Measurements from ENCODE around the gene LMCD1.

Gene LMCD1

DNA sequence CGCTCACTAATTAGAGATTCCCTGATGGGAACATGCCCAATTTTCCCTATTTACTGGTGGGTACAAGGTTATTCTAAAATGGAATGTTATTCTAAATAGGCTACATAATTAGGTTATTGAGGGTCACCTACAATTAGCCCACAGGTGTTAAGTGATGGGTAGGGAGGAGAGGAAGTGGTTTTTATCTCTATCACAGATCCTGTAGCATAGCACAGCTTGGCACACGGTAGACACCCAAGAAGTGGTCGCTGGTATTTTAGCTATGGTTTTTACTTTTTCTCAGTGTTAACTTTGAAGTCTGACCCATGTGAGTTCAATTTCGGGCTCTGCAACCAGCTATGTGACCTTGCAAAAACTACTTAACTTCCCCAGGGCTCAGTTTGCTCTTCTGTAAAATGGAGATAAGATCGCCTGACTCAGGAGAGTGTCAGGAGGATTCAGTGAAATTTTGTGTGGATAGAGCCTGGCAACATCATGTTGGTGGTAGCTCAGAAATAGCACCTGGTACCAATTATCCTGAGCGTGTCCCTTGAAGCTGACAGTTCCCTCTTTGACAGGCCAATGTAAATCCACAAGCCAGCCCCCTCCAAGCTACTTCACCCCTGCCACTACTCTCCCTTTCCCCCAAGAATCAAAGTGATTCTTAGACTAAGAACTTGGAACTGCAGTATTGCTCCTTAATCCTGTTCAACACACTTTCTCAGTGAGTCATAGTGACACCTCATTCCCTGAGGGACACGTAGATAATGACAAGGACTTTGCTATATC is 8.7 kb upstream of the LMCD1 start:
- H3K27me3 ChIP-seq (replicated peaks; ENCODE audit: control insufficient read depth, insufficient read depth, low read length): no peaks in the 10 kb centered on the region
- TF ChIP-seq, protein P1, sequence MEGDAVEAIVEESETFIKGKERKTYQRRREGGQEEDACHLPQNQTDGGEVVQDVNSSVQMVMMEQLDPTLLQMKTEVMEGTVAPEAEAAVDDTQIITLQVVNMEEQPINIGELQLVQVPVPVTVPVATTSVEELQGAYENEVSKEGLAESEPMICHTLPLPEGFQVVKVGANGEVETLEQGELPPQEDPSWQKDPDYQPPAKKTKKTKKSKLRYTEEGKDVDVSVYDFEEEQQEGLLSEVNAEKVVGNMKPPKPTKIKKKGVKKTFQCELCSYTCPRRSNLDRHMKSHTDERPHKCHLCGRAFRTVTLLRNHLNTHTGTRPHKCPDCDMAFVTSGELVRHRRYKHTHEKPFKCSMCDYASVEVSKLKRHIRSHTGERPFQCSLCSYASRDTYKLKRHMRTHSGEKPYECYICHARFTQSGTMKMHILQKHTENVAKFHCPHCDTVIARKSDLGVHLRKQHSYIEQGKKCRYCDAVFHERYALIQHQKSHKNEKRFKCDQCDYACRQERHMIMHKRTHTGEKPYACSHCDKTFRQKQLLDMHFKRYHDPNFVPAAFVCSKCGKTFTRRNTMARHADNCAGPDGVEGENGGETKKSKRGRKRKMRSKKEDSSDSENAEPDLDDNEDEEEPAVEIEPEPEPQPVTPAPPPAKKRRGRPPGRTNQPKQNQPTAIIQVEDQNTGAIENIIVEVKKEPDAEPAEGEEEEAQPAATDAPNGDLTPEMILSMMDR (IDR thresholded peaks at IDR 0.05; ENCODE audit: insufficient read depth, low read length, poor library complexity, severe bottlenecking): no peak
- H3K36me3 ChIP-seq (ENCODE audit: control insufficient read depth, insufficient read depth, low read length): no peaks in the 10 kb centered on the region
- H3K4me3 ChIP-seq (replicated peaks; ENCODE audit: low read depth, low read length): no peak overlapping the region
- no peak for DNase-seq (ENCODE audit: extremely low read depth, insufficient read length)

DNA sequence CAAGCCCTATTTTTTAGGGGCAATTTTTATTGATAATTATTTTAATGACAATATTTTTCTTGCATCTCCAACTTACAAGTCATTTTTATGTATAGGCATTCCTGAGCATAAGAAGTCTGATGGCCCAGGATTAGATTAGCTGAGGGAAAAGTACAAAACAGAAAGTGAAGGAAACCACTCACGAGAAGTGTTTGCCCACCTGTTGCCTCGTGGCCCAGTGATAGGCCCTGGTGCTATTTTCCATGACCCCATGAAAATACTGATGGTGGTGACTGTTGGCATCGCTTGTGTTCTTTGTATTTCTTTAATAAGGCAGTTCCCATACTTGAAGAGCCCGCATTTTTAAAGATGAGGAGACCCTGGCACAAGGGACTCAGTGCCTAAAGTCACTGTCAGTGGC is 7.9 kb upstream of the LMCD1 start:
- TF ChIP-seq, protein P1 (IDR thresholded peaks at IDR 0.05; ENCODE audit: insufficient read depth, low read length, poor library complexity, severe bottlenecking): no peak
- Histone ChIP-seq H3K27me3 (replicated peaks; ENCODE audit: control insufficient read depth, insufficient read depth, low read length) (no peaks in the 10 kb centered on the region), H3K4me3 (replicated peaks; ENCODE audit: low read depth, low read length) (no peak overlapping the region), H3K36me3 (ENCODE audit: control insufficient read depth, insufficient read depth, low read length) (no peaks in the 10 kb centered on the region)
- DNase-seq (ENCODE audit: extremely low read depth, insufficient read length): no peak

DNA sequence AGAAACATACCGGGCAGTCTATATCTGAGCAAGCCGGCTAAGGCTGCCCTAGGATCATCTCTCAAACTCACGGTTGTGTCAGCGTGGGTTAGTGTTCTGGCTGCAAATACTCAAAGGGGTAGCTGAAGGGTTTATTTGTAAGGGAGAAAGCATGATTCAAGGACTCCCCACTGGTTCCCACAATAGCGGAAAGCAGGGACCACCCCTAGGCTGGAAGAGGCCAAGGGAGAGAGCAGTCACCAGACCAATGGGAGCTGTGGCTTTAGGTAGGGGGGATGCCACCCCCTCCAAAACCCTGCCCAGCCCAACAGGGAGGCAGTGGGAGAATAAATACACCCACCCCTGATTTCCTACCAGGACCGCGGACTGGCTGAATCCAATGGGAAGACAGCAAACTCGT is 7.3 kb upstream of the LMCD1 start:
- Histone ChIP-seq H3K36me3 (ENCODE audit: control insufficient read depth, insufficient read depth, low read length) (no peaks in the 10 kb centered on the region), H3K4me3 (replicated peaks; ENCODE audit: low read depth, low read length) (no peak overlapping the region), H3K27me3 (replicated peaks; ENCODE audit: control insufficient read depth, insufficient read depth, low read length) (no peaks in the 10 kb centered on the region)
- TF ChIP-seq, protein P1 (IDR thresholded peaks at IDR 0.05; ENCODE audit: insufficient read depth, low read length, poor library complexity, severe bottlenecking): no peak
- DNase-seq (ENCODE audit: extremely low read depth, insufficient read length): no peak

DNA sequence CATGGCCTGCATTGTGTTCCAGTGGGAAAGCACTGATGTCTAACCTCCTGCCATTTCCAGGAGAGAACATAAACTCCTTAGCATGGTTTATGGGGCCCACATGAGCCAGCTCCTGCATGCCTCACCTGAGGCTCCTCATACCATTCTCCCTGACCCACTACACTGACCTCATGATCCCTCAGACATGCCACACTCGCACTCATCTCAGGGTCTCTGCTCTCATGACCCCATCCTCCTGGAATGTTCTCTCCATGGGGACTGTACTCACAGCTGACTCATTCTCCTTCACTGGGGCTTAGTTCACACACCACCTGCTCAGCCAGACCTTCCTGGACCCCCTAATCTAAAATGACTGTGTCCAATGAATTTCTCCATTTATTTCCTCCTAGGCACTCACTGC is 4.0 kb upstream of the LMCD1 start:
- DNase-seq (ENCODE audit: extremely low read depth, insufficient read length): no peak

DNA sequence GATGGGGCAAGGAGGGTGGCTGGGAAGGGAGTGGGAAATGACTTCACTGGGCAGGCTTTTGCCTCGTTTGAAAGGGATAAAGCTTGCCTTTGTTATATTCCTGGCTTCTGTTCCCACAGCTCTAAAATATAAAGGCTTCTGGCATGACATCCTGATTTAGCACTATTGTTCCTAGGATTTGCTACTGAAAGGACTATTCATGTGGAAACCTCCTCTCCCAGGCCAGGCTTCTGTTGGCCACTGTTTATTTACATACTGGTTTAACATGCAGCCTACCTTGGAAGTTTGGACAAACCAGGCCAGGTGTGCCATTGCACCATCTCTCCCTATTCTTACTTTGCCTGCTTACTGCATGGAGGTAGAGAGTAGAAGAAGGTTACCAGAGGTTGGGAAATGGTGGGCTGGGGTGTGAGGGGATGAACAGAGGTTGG is 2.4 kb upstream of the LMCD1 start:
- no peaks in the 10 kb centered on the region for H3K36me3 ChIP-seq (ENCODE audit: control insufficient read depth, insufficient read depth, low read length)
- no peak overlapping the region for H3K4me3 ChIP-seq (replicated peaks; ENCODE audit: low read depth, low read length)
- no peak for DNase-seq (ENCODE audit: extremely low read depth, insufficient read length)
- no peaks in the 10 kb centered on the region for H3K27me3 ChIP-seq (replicated peaks; ENCODE audit: control insufficient read depth, insufficient read depth, low read length)
- TF ChIP-seq, protein P1 (IDR thresholded peaks at IDR 0.05; ENCODE audit: insufficient read depth, low read length, poor library complexity, severe bottlenecking): no peak

More for the DNA sequence above, 4.0 kb upstream of the LMCD1 start:
- H3K36me3 ChIP-seq (ENCODE audit: control insufficient read depth, insufficient read depth, low read length): no peaks in the 10 kb centered on the region
- no peak overlapping the region for H3K4me3 ChIP-seq (replicated peaks; ENCODE audit: low read depth, low read length)
- no peaks in the 10 kb centered on the region for H3K27me3 ChIP-seq (replicated peaks; ENCODE audit: control insufficient read depth, insufficient read depth, low read length)
- TF ChIP-seq, protein P1 (IDR thresholded peaks at IDR 0.05; ENCODE audit: insufficient read depth, low read length, poor library complexity, severe bottlenecking): no peak
